ENCODE measurements around the gene RAN.
"Not testable (repeated sequence)": the region's sequence is repeated elsewhere in the genome, so short reads cannot be mapped to it uniquely, and the experiment has no call there.

Gene RAN

DNA sequence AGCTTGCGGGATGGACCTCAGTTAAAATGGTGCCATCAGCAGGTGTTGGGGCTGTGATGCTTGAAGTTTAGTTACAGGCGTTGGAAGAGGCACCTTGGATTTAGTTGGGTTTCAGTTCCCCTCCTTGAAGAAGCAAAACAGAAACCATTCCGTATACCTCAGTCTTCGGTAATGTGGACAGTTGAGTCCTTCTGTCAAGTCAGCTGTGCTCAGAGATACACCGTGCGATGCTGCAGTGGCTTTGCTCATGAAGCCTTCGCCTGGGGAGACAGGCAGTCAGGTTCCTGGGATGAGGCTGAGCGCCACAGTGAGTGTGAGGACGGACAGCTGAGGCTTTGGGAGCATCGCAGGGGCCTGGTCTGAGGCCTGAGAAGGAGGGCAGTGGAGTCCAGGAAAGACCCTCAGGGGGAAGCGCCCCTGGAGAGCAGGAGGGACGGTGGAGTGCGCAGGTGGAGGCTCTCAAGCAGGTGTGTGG, 7.4 kb downstream of the RAN start:
- DNase-seq = no peak

DNA sequence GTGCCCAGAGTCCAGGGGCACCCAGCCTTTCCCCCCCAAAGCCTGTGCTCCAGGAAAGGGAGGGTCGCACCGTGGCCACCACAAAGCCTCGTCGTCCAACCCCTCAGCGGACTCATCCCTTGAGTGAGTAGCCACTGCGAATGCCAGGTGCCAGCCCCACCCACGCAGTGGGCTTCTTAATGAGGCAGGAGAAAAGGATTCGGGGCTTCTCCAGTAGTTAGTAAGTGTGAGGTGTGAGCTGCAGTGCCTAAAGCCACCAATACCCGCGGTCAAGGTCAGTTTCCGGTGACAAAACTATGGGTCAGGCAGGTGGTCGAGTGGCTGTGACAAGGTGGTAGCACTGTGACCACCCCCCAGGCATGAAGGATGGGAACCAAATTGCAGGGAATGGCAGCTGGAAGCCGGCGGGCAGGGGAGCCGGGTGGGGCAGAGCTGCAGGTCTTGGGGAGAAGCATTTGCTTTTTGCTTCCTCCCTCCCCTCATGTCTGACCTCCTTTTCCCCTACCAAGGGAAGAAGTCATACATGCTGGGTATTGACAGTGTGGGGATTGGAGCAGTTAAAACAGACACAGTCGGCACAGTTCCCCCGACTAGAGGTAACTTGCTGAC, 8.0 kb downstream of the RAN start:
- DNase-seq = no peak

DNA sequence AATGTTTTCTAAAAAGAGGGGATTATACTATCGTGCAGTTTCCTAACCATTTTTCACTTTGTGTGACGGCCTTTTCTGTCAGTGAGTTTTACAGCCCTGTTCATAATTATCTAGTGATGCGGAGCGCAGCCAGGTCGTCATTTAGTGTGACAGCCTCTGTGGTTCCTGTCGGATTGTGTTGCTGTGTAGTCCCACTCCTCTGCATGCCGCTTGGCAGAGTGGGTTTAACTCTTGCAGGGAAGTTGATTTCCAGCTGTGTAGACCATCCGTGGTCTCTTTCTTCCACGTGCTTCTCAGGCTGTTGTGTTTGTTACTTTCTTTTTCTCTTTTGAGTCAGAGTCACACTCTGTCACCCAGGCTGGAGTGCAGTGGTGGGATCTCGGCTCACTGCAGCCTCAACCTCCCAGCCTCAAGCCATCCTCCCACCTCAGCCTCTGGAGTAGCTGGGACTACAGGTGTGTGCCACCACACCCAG, 8.6 kb downstream of the RAN start:
- DNase-seq = no peak

DNA sequence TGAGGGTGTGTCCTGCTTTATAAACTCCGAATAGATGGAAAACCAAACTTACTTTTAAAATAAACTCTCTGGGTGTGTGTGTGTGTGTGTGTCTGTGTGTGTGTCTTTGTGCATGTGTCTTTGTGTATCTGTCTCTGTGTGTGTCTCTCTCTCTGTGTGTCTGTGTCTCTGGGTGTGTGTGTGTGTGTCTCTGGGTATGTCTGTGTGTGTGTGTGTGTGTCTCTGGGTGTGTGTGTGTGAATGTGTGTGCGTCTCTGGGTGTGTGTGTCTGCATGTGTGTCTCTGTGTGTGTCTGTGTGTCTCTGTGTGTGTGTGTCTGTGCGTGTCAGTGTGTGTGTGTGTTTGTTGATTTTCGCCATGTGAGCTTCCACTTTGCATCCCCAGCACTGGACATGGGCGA, 9.2 kb downstream of the RAN start:
- no peak for DNase-seq

DNA sequence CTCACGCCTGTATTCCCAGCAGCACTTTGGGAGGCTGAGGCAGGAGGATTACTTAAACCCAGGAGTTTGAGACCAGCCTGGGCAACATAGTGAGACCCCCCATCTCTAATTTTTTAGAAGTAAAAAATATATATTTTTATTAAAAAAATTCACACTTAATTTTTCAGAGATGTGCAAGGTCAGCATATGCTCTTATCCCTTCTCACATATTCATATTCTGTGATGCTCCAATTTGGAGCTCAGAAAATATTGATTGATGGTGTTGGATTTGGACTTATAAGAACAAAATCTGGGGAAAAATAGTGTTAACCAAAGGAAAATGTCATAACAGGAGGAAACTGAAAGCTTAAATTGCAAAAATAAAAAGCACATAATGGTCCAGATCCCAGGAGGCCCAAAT, 9.7 kb downstream of the RAN start:
- no peak for DNase-seq

DNA sequence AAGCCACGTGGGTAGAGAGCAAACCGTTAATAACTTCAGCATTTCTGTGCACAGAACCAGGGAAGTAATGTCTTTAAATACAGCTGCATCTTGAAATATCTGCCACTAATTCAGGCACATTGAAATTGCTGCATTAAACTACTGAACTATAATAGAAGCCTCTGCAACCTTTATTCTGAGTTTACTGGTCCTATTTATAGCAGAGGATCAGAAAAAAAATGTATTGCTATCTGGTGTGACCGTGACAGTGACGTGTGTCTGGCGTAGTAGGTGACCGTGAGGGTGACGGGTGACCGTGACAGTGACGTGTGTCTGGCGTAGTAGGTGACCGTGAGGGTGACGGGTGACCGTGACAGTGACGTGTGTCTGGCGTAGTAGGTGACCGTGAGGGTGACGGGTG, 15.3 kb downstream of the RAN start:
- not testable (repeated sequence) for DNase-seq

DNA sequence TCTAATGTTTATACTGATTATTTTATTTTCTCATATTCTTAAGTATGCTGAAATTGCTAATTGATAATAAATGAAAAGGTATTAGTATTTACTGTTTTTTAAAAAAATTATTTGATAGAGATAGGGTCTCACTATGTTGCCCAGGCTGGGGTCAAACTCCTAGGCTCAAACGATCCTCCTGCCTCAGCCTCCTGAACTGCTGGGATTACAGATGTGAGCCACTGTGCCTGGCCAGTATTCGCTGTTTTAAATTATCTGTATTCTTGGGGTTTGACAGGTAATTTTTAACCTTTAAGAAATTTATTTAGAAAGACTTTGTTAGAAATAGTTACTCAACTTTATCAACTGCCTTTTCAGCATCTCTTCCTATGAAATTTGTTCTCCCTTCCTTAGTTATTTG, 32.2 kb downstream of the RAN start:
- DNase-seq = no peak

DNA sequence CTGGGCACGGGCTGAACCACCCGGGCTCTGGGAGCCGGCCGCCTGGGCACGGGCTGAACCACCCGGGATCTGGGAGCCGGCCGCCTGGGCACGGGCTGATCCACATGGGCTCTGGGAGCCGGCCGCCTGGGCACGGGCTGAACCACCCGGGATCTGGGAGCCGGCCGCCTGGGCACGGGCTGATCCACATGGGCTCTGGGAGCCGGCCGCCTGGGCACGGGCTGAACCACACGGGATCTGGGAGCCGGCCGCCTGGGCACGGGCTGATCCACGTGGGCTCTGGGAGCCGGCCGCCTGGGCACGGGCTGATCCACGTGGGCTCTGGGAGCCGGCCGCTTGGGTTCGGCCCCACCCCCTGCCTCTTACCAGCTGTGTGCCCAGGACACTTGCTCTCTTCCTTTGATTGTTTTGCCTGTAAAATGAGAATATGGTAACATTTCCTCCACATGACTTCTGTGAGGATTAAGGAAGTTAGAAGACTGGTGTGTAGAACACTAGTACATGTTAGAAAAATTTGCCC, 33.1 kb downstream of the RAN start:
- DNase-seq = not testable (repeated sequence)

DNA sequence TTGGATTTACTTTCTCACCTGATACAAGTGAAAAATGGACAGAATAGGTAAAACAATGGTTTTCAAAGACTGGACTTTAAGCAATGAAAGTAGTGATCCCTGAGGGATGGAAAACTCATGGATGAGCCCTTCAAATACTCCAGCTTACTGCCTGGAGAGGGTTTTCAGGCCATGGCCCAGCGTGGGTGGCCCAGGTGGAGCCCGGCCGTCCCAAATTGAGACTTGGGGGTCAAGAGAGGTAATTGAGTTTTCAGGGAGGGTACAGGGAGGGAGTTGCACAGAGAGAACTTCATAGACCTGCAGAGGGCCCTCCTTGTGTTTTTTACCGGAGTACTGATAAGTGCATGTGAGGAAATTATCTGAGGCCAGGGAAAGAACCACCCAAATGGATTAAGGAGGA, 37.2 kb downstream of the RAN start:
- DNase-seq = no peak

DNA sequence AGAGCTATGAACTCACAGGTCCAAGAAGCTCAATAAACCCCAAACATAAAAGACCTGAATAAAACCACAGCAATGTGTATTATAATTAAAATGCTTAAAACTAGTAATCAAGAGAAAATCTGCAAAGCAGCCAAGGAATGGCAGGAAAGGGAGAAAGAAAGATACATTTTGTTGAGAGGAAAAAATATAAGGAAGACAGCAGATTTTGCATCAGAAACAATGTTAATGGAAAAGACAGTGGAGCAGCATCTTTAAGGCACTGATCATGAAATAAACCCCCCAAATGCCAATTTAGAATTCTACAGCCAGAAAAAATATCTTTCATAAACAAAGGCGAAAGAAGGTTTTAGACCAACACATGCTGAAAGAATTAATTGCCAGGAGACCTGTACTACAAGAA, 39.3 kb downstream of the RAN start:
- no peak for DNase-seq

DNA sequence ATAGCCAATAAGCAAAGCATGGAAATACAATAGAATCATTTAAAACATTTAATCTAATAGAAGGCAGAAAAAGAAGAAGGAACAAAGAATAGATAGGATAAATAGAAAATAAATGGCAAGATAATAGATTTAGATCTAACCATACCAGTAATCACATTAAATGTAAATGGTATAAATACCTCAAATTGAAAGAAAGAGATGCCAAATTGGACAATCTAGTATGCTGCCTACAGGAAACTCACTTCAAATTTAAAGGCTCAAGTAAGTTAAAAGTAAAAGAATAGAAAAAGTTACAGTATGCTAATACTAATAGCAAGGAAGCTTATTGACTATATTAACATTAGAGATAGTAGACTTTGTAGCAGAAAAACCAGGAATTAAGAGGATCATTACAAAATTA, 40.1 kb downstream of the RAN start:
- no peak for DNase-seq

DNA sequence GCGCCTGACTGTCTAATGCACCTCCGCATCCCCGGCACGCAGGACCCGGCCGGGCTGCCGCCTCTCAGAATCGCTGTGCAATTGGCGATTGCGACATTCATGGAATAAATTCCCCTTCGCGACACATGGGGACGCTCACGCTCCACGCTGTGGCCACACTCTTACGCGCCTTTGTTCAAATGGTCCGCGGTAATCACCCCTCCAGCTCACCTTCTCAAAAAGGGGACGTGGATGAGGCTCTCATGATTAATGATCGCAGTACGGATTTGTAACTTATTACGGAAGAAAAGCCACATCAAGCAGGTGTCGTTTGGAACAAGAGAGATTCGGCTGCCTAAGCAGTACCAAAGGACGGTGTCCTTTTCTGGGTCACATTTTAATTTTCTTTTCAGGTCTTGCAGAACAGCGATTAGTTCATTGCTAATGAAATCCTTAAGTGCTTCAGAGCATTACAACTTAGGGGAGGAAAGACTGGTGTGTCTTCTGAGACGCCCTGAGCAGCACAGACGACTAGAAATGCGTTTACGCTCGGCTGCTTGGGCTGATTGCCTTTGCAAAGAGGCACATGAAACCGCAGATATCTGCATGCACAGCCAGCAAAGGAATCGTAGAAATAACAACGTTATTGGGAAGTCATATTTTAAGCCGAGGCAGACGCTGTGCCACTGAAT, 44.5 kb downstream of the RAN start:
- no peak for DNase-seq

DNA sequence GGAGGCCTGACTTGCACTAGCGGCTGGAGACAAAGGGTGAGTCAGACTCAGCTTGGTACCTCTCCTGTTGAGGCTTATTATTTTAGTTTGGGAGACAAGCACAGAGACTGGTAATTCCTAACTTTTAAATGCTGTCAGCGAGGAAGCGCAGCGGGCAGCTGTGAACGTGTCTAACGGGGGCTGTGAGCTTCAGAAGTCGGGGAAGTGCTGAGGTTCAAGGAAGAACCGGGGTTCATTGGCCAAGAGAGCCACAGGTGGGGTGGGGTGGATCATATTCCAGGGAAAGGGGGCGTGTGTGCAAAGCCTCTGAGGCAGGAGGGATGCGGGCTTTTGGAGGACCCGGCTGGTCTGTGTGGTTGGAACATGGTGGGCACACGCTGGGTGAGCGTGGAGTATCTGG, 45.7 kb downstream of the RAN start:
- no peak for DNase-seq

DNA sequence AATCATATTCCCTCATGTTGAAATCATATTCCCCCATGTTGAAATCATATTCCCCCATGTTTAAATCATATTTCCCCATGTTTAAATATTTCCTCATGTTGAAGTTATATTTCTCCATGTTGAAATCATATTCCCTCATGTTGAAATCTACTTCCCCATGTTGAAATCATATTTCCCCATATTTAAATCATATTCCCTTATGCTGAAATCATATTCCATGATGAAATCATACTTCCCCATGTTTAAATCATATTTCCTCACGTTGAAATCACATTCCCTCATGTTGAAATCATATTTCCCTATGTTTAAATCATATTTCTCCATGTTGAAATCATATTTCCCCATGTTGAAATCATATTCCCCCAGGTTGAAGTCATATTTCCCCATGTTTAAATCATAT, 47.2 kb downstream of the RAN start:
- DNase-seq = no peak

DNA sequence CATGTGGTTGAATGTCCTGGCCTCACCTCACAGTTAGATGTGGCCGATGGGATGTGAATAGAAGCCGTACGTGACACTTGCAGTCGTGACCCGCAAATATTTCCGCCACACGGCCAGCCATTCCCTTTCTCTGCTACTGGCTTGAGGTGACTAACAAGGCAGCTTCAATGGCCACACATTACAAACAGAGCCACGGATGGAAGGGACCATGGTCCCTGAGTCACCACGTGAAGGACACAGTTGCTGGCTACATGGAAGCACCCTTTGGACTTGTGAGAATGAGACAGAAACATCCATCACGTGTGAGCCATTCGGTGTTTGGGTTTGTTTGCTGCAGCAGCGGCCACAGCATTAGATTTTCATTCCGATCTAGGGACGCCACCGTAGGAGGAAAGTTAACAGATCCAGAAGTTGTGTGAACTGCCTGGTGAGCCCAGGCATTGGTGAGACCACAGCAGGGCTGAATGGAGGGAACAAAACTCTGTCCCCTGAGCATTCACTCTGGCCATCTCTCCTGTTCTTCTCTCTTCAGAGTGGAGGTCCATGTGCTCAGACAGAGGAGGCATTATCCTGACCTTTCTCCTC, 48.3 kb downstream of the RAN start:
- DNase-seq = no peak

DNA sequence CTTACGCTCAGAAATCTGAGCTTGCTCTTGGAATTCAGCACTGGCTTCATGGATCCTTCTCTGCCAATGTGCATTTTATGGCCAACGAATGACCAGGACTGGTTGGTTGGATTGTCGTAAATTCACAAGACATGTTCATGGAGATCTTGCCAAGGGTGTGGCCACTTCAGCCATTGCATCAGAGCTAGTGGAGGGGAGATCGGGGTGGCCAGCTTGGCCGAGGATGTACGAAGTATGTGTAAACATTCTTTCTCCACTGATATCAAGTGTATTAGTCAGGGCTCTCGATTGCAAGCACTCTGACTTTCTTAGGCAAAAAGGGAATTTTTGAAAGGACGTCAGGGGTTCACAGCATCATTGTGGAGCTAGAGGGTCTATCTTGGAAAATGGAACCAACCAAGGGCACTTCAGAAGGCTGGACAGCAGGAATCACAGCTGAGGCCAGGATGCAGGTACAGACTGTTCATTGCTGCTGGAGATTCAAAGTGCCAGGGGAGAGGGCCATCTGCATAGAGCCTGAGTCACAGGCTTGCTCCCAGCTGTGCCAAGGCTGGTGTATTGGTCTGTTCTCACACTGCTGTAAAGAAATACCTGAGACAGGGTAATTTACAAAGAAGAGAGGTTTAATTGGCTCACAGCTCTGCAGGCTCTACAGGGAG, 49.0 kb downstream of the RAN start:
- no peak for DNase-seq

DNA sequence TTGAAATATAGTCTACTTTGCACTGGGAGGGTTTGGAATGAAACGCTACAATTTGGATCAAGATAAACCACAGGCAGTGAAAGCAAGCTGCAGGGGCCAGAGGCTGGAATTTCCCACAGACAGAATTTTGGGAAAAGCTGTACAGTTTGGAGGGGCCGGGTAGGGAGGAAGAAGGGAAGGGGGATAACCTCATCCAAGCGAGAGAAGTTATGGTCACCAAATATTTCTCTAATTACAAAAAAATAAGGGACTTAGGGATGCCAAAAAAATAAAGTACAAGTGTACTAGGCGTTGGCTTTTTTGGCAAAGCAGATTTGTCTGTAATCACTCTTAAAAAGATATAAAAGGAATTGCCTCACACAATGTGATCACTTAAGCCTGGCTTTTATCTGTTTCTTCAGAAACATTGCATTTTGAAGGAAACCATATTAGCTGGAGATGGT, 50.7 kb downstream of the RAN start:
- no peak for DNase-seq

DNA sequence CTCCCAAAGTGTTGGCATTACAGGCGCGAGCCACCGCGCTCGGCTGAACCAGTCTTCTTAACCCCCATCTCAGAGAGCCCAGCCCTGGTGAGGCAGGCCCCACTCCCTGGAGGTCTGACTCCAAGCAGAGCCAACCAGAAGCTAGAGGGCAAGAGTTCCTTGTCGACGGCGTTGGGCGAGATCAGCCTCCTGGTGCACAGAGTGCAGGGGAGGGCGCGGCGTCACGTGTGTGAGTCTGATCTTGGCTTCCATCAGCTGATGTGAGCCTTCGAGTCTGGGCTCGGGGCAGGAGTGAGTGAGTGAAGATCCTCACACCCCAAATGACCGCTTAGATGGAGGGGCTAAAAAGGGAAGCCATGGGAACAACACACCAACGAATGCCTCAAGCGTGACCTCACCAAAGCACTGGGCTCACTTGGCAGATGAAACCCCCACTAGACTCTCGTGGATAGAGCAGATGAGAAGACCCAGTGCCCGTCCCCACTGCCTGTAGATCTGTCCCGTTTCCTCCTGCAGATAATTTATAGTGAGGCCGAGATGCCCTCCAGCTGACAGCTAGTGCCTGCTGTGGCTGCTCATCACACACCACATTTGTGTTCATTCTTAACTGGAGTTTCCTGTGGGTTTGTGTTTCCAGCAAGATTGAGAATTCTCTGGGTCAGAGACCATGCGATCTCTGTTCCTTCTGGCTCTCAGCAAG, 53.2 kb downstream of the RAN start:
- no peak for DNase-seq

DNA sequence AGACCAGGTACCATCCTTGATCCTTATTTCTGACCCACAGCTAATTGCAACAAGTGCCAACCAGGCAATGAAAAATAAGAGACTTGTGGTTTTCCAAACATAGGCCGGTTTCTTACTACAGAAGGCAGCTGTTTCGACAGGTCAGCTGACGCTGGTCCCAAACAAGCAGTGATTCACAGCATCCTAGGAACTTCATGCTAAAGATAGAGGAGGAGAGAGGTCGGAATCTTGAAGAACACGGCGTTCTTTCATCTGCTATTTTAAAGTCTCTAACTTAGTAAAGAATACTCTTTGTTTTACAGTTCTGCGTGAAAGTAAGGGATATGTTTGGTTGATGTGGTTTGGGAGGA, 53.8 kb downstream of the RAN start:
- no peak for DNase-seq

Measured in T1000 (cell line).